Measurements from ENCODE around the gene DRD4. TPM values are rescaled to one million over a fixed set of nuclear protein-coding genes. Genes with fewer than 3 reads are reported as not detected.

Gene DRD4
- total RNA-seq, 1 experiment from 2014 or later: 0.11 TPM

- intact Hi-C loops (cut with micrococcal nuclease): no loop called here
- H3K27ac ChIP-seq (ENCODE audit: low read length): no peak overlapping the region
- no peaks in the 10 kb centered on the region for H3K9me3 ChIP-seq (ENCODE audit: low read length)
- ChIA-PET CTCF (no interaction called here), POLR2A (ENCODE audit: unreplicated experiment) (interaction anchor here (0.5 kb wide), 1 partner anchor 38 kb away, joined by 9 read pairs; no protein-coding TSS in a partner anchor)
- H2AFZ ChIP-seq (ENCODE audit: low read length): no peak overlapping the region
- ATAC-seq (no peak), DNase-seq (no peak)
- no peaks in the 10 kb centered on the region for H3F3A ChIP-seq (ENCODE audit: low read length, unreplicated experiment)
- H3K9ac ChIP-seq (ENCODE audit: low read length): no peak overlapping the region
- no peak overlapping the region for H3K4me3 ChIP-seq (ENCODE audit: low read length)
- H3K9me2 ChIP-seq (replicated peaks; ENCODE audit: low read length): no peaks in the 10 kb centered on the region
- peaks cover 22% of the 10 kb centered on the region for H3K36me3 ChIP-seq (ENCODE audit: low read depth, low read length)
- no TSS peak for BruUV-seq (replicated peaks)
- no peaks in the 10 kb centered on the region for H3K79me2 ChIP-seq (ENCODE audit: low read length)
- no peaks in the 10 kb centered on the region for H3K4me1 ChIP-seq (ENCODE audit: insufficient read depth, low read length)
- no peaks in the 10 kb centered on the region for H4K20me1 ChIP-seq (ENCODE audit: low read length)
- H3K4me2 ChIP-seq (ENCODE audit: low read length): no peak overlapping the region
- no peaks in the 10 kb centered on the region for H3K27me3 ChIP-seq (ENCODE audit: low read length)
- TF ChIP-seq EZH2phosphoT487 (IDR thresholded peaks at IDR 0.05; ENCODE audit: borderline replicate concordance, low read length): no peak
- no peak for TF ChIP-seq CTCF (conservative IDR thresholded peaks at IDR 0.05; ENCODE audit: low read depth, low read length)
- TF ChIP-seq EZH2 (IDR thresholded peaks at IDR 0.05; ENCODE audit: low read length, unreplicated experiment): no peak
These were observed 43.4 kb downstream of the DRD4 start for GRCh38 chr11:680476-680875.

GRCh38 chr11:680970-681369 is 43.9 kb downstream of the DRD4 start:
- ChIA-PET POLR2A (ENCODE audit: unreplicated experiment) (interaction anchor here (0.5 kb wide), 1 partner anchor 37 kb away, joined by 9 read pairs; no protein-coding TSS in a partner anchor), CTCF (no interaction called here)
- H3K27me3 ChIP-seq (ENCODE audit: low read length): no peaks in the 10 kb centered on the region
- H3K4me3 ChIP-seq (ENCODE audit: low read length): no peak overlapping the region
- H4K20me1 ChIP-seq (ENCODE audit: low read length): no peaks in the 10 kb centered on the region
- no peak overlapping the region for H3K9ac ChIP-seq (ENCODE audit: low read length)
- H3K36me3 ChIP-seq (ENCODE audit: low read depth, low read length): peaks cover 22% of the 10 kb centered on the region
- TF ChIP-seq EZH2phosphoT487 (IDR thresholded peaks at IDR 0.05; ENCODE audit: borderline replicate concordance, low read length) (no peak), CTCF (conservative IDR thresholded peaks at IDR 0.05; ENCODE audit: low read depth, low read length) (no peak), EZH2 (IDR thresholded peaks at IDR 0.05; ENCODE audit: low read length, unreplicated experiment) (no peak)
- DNase-seq: no peak
- no peak for ATAC-seq
- H3K4me1 ChIP-seq (ENCODE audit: insufficient read depth, low read length): no peaks in the 10 kb centered on the region
- no peak overlapping the region for H2AFZ ChIP-seq (ENCODE audit: low read length)
- H3F3A ChIP-seq (ENCODE audit: low read length, unreplicated experiment): no peaks in the 10 kb centered on the region
- H3K4me2 ChIP-seq (ENCODE audit: low read length): no peak overlapping the region
- no peaks in the 10 kb centered on the region for H3K9me3 ChIP-seq (ENCODE audit: low read length)
- H3K9me2 ChIP-seq (replicated peaks; ENCODE audit: low read length): no peaks in the 10 kb centered on the region
- BruUV-seq (replicated peaks): no TSS peak
- H3K27ac ChIP-seq (ENCODE audit: low read length): no peak overlapping the region
- H3K79me2 ChIP-seq (ENCODE audit: low read length): no peaks in the 10 kb centered on the region
- intact Hi-C loops (cut with micrococcal nuclease): no loop called here

- Histone ChIP-seq H3K36me3 (ENCODE audit: low read depth, low read length) (peaks cover 34% of the 10 kb centered on the region; the same call in 1 of the 2 replicates), H3K9me2 (replicated peaks; ENCODE audit: low read length) (no peaks in the 10 kb centered on the region), H3K4me3 (ENCODE audit: low read length) (no peak overlapping the region), H3F3A (ENCODE audit: low read length, unreplicated experiment) (no peaks in the 10 kb centered on the region), H4K20me1 (ENCODE audit: low read length) (no peaks in the 10 kb centered on the region), H3K27me3 (ENCODE audit: low read length) (no peaks in the 10 kb centered on the region), H3K27ac (ENCODE audit: low read length) (no peak overlapping the region), H3K9ac (ENCODE audit: low read length) (no peak overlapping the region), H3K9me3 (ENCODE audit: low read length) (no peaks in the 10 kb centered on the region), H3K79me2 (ENCODE audit: low read length) (peaks cover 17% of the 10 kb centered on the region), H3K4me1 (ENCODE audit: insufficient read depth, low read length) (no peaks in the 10 kb centered on the region), H3K4me2 (ENCODE audit: low read length) (no peak overlapping the region), H2AFZ (ENCODE audit: low read length) (no peak overlapping the region)
- no peak for DNase-seq
- no TSS peak for BruUV-seq (replicated peaks)
- TF ChIP-seq EZH2phosphoT487 (IDR thresholded peaks at IDR 0.05; ENCODE audit: borderline replicate concordance, low read length) (no peak), CTCF (conservative IDR thresholded peaks at IDR 0.05; ENCODE audit: low read depth, low read length) (no peak), EZH2 (IDR thresholded peaks at IDR 0.05; ENCODE audit: low read length, unreplicated experiment) (no peak)
- CTCF ChIA-PET: no interaction called here
- intact Hi-C loops (cut with micrococcal nuclease): no loop called here
- ATAC-seq: no peak
- POLR2A ChIA-PET (ENCODE audit: unreplicated experiment): no interaction called here
These were observed 49.6 kb downstream of the DRD4 start for GRCh38 chr11:686451-687243.
